ENCODE measurements around the gene ANGPTL8.

DNA sequence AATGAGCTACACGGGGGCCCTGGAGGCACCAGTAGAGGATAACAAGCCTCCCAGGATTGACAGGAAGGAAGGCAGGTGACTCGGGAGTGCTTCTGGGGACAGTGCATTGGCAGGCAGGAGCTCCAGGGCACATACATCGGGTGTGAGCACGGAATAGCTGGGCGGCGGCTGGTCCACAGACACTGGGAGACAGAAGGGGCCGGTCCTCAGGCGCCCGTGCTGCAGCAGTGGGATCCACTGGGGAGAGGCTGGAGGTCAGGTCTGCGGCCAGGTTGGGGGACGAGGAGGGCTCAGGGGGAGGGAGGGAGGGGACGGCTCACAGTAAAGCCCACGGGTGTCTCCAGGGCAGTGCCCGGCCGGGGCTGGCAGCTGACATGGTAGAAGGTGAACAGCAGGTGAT lies 2.1 kb upstream of the ANGPTL8 start:
- TF ChIP-seq CTCF (conservative IDR thresholded peaks at IDR 0.05; ENCODE audit: low read depth in 2 of 2) (no peak), REST (IDR thresholded peaks at IDR 0.05; ENCODE audit: unreplicated experiment) (no peak), EZH2 (IDR thresholded peaks at IDR 0.05; ENCODE audit: low read depth, unreplicated experiment) (no peak), JUNB (IDR thresholded peaks at IDR 0.05; ENCODE audit: unreplicated experiment) (no peak), EZH2phosphoT487 (IDR thresholded peaks at IDR 0.05; ENCODE audit: unreplicated experiment) (no peak)
